BJ (cell line): ENCODE results near the gene BTBD19. TPM values are rescaled to one million over a fixed set of nuclear protein-coding genes. Genes with fewer than 3 reads are reported as not detected.
"Not testable (repeated sequence)": the region's sequence is repeated elsewhere in the genome, so short reads cannot be mapped to it uniquely, and the experiment has no call there.

Experiments
- CTCF ChIA-PET: fragments of 350-600 bp; formaldehyde crosslinking; extraction: SDS; loops from one replicate; lab custom pipeline; 2021; ENCODE audit warnings: antibody characterized with exemption, inconsistent platforms; lab: Yijun Ruan, JAX
- POLR2A ChIA-PET: fragments of 300-600 bp; sonication (Branson Sonifier 250); formaldehyde crosslinking; extraction: SDS; loops from one replicate; lab custom pipeline; 2021; ENCODE audit warnings: antibody characterized with exemption; lab: Charles Lee
- DNase-seq: peaks from one replicate; pipeline ENCODE4 v3.0.0-alpha.2; 2011; ENCODE audit warnings: low read depth
- H3K27me3 ChIP-seq: 2 replicates; pipeline ENCODE4 v1.6.0; 2011; ENCODE audit warnings: low read length; ENCODE audit not compliant: control insufficient read depth, insufficient read depth
- H3K36me3 ChIP-seq: 2 replicates; pipeline ENCODE4 v1.5.1; 2011; ENCODE audit warnings: low read length; ENCODE audit not compliant: control insufficient read depth, insufficient read depth
- H3K4me3 ChIP-seq: 2 replicates; pipeline ENCODE4 v1.5.1; 2011; ENCODE audit warnings: low read depth, mild to moderate bottlenecking, control low read depth, low read length
- CTCF ChIP-seq: IDR thresholded peaks from 2 replicates; pipeline ENCODE4 v1.5.1; 2011; ENCODE audit warnings: low read depth, mild to moderate bottlenecking, control low read depth, inconsistent platforms, low read length, moderate library complexity; ENCODE audit not compliant: insufficient read depth
- polyA plus RNA-seq: library from polyadenylated mRNA; depleted of rRNA; stranded (reverse); fragments of >200 nt; gene quantifications from 2 replicates; pipeline ENCODE4 v1.2.3, GENCODE V29; 2011

Gene BTBD19
- polyA plus RNA-seq, 1 experiment: 25.7 TPM

DNA sequence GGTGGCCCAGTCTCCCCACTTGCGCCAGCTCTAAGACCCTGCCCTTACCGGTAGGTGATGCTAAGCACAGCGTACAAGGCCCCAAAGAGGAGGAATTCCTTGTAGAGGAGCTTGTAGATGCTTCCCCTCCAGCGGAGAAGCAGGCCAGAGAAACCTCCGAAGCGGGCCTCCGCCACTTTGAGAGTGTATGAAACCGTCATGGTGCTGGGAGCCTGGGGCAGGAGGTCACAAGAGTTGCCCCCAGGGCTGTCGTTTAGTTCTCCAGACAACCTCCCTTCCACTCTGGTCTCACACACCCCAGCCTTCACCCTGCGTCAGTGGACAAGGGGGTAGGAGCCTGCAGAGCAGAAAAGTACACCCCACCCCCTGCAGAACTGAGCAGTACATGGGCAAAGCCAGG, 20.8 kb upstream of the BTBD19 start:
- no peak for TF ChIP-seq CTCF
- ChIA-PET POLR2A (no interaction called here), CTCF (interaction anchor here (0.8 to 3.2 kb wide), 5 partner anchors 13 to 225 kb away, joined by 3 to 11 read pairs (median 5); partner anchors contain the start of genes BTBD19, PLK3 and UROD)
- Histone ChIP-seq H3K36me3 (no peaks in the 10 kb centered on the region), H3K4me3 (no peak overlapping the region), H3K27me3 (peaks cover 1% of the 10 kb centered on the region; the same call in 1 of the 2 replicates)
- DNase-seq: no peak

- H3K27me3 ChIP-seq: peaks cover 1% of the 10 kb centered on the region; the same call in 1 of the 2 replicates
- no peaks in the 10 kb centered on the region for H3K36me3 ChIP-seq
- H3K4me3 ChIP-seq: no peak within 1 kb of the TSS
- TF ChIP-seq CTCF: no peak
- CTCF ChIA-PET: interaction anchor here (1.0 to 3.2 kb wide), 3 partner anchors 12 to 224 kb away, joined by 5 to 11 read pairs (median 5); partner anchors contain the start of genes BTBD19, PLK3 and UROD
- no peak for DNase-seq
- POLR2A ChIA-PET: interaction anchor here (0.6 kb wide), 1 partner anchor 130 kb away, joined by 3 read pairs; no protein-coding TSS in a partner anchor
Observed at GRCh38 chr1:44788120-44788860, 20.0 kb upstream of the BTBD19 start, which contains the start of gene BEST4. BEST4 (minus strand) TSS chr1:44788170; CDS start chr1:44787705, 465 bp downstream.

- CTCF ChIA-PET: interaction anchor here (0.6 to 4.3 kb wide), 6 partner anchors 8 to 655 kb away, joined by 3 to 21 read pairs (median 6); partner anchors contain the start of genes PLK3, RNU5D-1 and UROD
- H3K4me3 ChIP-seq: no peak overlapping the region
- peaks cover 1% of the 10 kb centered on the region; the same call in 1 of the 2 replicates for H3K27me3 ChIP-seq
- no peak for DNase-seq
- TF ChIP-seq CTCF: no peak
- H3K36me3 ChIP-seq: no peaks in the 10 kb centered on the region
- POLR2A ChIA-PET: interaction anchor here (0.7 kb wide), 1 partner anchor 9 kb away, joined by 5 read pairs; no protein-coding TSS in a partner anchor
Observed at GRCh38 chr1:44790968-44791801, 17.1 kb upstream of the BTBD19 start.

- Histone ChIP-seq H3K4me3 (no peak overlapping the region), H3K36me3 (no peaks in the 10 kb centered on the region), H3K27me3 (peaks cover 1% of the 10 kb centered on the region; the same call in 1 of the 2 replicates)
- ChIA-PET CTCF (interaction anchor here (0.7 to 4.3 kb wide), 18 partner anchors 9 to 509 kb away, joined by 3 to 21 read pairs (median 4); partner anchors contain the start of genes BTBD19, DYNLT4, EIF2B3 and HECTD3), POLR2A (interaction anchor here (0.6 kb wide), 1 partner anchor 10 kb away, joined by 6 read pairs; no protein-coding TSS in a partner anchor)
- TF ChIP-seq CTCF: no peak
- no peak for DNase-seq
Observed at GRCh38 chr1:44792736-44793502, 15.4 kb upstream of the BTBD19 start.

DNA sequence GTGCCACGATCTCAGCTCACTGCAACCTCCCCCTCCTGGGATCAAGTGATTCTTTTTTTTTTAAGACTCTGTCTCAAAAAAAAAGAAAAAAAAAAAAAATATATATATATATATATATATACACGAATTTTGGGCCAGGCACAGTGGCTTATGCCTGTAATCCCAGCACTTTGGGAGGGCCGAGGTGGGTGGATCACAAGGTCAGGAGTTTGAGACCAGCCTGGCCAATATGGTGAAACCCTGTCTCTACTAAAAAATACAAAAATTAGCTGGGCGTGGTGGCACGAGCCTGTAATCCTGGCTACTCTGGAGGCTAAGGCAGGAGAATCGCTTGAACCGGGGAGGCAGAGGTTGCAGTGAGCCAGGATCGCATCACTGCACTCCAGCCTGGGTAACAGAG, 10.4 kb upstream of the BTBD19 start:
- POLR2A ChIA-PET, H3K36me3 ChIP-seq, H3K27me3 ChIP-seq, H3K4me3 ChIP-seq, DNase-seq: not testable (repeated sequence)
- CTCF ChIA-PET: interaction anchor here (0.8 to 2.2 kb wide), 7 partner anchors 9 to 217 kb away, joined by 3 to 7 read pairs (median 5); partner anchors contain the start of genes BTBD19 and UROD
